Measurements from ENCODE around the gene ADGRA1.

Gene ADGRA1

DNA sequence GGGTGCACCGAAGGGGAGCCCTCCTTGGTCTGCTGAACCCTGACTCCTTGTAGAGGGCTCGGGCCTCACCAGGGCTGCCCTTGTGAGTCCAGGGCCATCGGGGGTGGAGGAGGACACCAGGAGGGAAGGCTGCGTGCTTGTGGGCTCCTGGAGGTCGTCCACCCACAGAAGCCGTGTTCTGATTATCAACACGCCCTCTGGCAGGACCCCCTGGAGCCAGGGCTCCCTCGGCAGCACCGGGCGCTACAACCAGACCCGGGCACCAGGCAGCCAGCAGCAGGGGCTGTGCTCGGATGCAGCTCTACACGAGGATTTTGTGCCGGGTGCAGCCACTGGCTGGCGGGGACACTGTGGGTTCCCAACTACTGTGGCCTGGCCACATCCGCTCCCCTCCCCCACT, 6.1 kb upstream of the ADGRA1 start:
- Histone ChIP-seq H3K36me3 (ENCODE audit: insufficient read depth, low read length) (no peaks in the 10 kb centered on the region), H3K9me2 (replicated peaks; ENCODE audit: low read depth, low read length) (no peaks in the 10 kb centered on the region), H3K4me1 (ENCODE audit: insufficient read depth, low read length, poor library complexity, severe bottlenecking) (no peaks in the 10 kb centered on the region), H4K20me1 (ENCODE audit: insufficient read depth, low read length, poor library complexity, severe bottlenecking) (no peaks in the 10 kb centered on the region), H3K79me2 (ENCODE audit: insufficient read depth, low read length) (no peaks in the 10 kb centered on the region), H3K4me2 (ENCODE audit: low read depth, low read length, poor library complexity, severe bottlenecking) (no peak overlapping the region), H3K9me3 (ENCODE audit: insufficient read depth, low read depth, low read length) (peaks cover 26% of the 10 kb centered on the region; the same call in 1 of the 2 replicates), H3K27me3 (ENCODE audit: insufficient read depth, low read length, poor library complexity, severe bottlenecking) (no peaks in the 10 kb centered on the region), H3K9ac (ENCODE audit: low read depth, low read length, poor library complexity, severe bottlenecking) (no peak overlapping the region), H3F3A (ENCODE audit: low read depth) (no peaks in the 10 kb centered on the region), H2AFZ (ENCODE audit: low read length) (no peak overlapping the region), H3K4me3 (ENCODE audit: low read length, poor library complexity, severe bottlenecking) (no peak overlapping the region)
- TF ChIP-seq EZH2phosphoT487 (IDR thresholded peaks at IDR 0.05; ENCODE audit: borderline replicate concordance): no peak
- TF ChIP-seq, protein P1, sequence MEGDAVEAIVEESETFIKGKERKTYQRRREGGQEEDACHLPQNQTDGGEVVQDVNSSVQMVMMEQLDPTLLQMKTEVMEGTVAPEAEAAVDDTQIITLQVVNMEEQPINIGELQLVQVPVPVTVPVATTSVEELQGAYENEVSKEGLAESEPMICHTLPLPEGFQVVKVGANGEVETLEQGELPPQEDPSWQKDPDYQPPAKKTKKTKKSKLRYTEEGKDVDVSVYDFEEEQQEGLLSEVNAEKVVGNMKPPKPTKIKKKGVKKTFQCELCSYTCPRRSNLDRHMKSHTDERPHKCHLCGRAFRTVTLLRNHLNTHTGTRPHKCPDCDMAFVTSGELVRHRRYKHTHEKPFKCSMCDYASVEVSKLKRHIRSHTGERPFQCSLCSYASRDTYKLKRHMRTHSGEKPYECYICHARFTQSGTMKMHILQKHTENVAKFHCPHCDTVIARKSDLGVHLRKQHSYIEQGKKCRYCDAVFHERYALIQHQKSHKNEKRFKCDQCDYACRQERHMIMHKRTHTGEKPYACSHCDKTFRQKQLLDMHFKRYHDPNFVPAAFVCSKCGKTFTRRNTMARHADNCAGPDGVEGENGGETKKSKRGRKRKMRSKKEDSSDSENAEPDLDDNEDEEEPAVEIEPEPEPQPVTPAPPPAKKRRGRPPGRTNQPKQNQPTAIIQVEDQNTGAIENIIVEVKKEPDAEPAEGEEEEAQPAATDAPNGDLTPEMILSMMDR (conservative IDR thresholded peaks at IDR 0.05; ENCODE audit: low read length): no peak

DNA sequence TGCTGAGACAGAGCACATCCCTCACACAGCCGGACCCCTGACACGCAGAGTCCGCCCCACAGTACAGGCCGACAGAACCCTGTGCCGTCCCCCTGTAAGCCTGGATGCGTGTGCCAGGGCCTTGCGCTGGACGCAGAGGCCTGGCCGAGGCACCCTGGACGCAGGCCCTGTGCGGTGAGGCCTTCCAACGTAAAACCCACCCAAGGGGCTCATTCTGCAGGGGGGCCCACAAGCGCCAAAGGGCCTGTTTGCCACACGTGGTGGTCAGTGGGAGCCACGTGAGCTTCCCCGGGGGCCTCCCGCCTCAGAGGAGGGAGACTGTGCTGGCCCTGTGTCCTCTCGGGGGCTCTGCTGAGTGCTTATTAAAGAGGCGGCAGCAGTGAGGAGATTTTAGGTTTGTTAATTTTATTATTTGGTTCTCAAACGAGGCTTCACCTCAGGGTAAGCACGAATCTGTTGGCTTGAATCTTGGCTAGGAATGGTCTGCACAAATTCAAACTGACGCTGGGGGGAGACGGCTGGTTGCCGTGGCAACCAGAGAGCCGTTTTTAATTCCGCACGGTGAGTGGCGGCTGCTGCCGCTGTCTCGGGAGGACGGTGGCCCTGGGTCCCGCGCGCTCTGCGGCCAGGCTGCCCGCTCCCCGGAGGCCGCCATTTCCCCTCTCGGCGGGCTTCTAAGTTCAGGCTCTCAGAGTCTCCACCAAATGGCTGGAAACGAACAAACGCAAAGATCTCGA, 4.9 kb upstream of the ADGRA1 start:
- no peaks in the 10 kb centered on the region for H3K27me3 ChIP-seq (ENCODE audit: insufficient read depth, low read length, poor library complexity, severe bottlenecking)
- H3K79me2 ChIP-seq (ENCODE audit: insufficient read depth, low read length): no peaks in the 10 kb centered on the region
- no peak overlapping the region for H2AFZ ChIP-seq (ENCODE audit: low read length)
- H3K4me3 ChIP-seq (ENCODE audit: low read length, poor library complexity, severe bottlenecking): no peak overlapping the region
- H3K36me3 ChIP-seq (ENCODE audit: insufficient read depth, low read length): no peaks in the 10 kb centered on the region
- H3K9me2 ChIP-seq (replicated peaks; ENCODE audit: low read depth, low read length): no peaks in the 10 kb centered on the region
- H3K9me3 ChIP-seq (ENCODE audit: insufficient read depth, low read depth, low read length): peaks cover 26% of the 10 kb centered on the region; the same call in 1 of the 2 replicates
- H4K20me1 ChIP-seq (ENCODE audit: insufficient read depth, low read length, poor library complexity, severe bottlenecking): no peaks in the 10 kb centered on the region
- H3K9ac ChIP-seq (ENCODE audit: low read depth, low read length, poor library complexity, severe bottlenecking): no peak overlapping the region
- no peaks in the 10 kb centered on the region for H3F3A ChIP-seq (ENCODE audit: low read depth)
- H3K4me2 ChIP-seq (ENCODE audit: low read depth, low read length, poor library complexity, severe bottlenecking): no peak overlapping the region
- no peak for TF ChIP-seq EZH2phosphoT487 (IDR thresholded peaks at IDR 0.05; ENCODE audit: borderline replicate concordance)
- TF ChIP-seq, protein P1 (conservative IDR thresholded peaks at IDR 0.05; ENCODE audit: low read length): no peak
- H3K4me1 ChIP-seq (ENCODE audit: insufficient read depth, low read length, poor library complexity, severe bottlenecking): no peaks in the 10 kb centered on the region

DNA sequence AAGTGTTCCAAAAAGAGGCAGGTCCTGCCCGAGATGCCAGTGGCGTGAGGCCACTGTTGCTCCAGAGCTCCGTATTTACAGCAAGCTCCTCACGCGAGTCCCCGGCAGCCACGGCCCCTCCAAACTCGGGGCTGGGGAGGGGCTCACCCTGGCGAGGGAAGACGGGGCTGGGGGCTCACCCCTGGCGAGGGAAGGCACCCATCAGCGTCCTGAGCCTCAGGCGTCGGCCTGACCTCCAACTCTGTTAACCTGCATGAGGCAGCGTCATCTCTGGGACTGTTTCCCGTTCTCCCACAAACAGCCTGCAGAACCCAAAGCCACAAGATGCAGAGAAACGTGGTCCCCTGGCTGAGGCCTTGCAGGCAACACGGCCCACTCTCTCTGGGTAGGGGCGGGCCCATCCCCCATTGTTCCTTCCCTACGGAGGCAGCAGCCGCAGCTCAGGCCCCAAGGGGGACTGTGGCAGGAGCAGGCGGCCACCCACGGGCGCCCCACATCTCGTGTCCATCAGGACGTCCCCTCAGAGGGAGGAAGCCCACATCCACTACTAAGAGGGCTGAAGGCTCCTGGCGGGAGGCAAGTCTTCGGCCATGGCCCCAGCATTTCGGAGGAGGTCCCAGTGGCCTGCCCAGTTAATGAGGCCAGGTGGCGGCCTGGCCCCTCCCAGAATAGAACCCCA, 4.2 kb upstream of the ADGRA1 start:
- TF ChIP-seq, protein P1 (conservative IDR thresholded peaks at IDR 0.05; ENCODE audit: low read length): no peak
- TF ChIP-seq EZH2phosphoT487 (IDR thresholded peaks at IDR 0.05; ENCODE audit: borderline replicate concordance): no peak
- no peaks in the 10 kb centered on the region for H4K20me1 ChIP-seq (ENCODE audit: insufficient read depth, low read length, poor library complexity, severe bottlenecking)
- H3K9ac ChIP-seq (ENCODE audit: low read depth, low read length, poor library complexity, severe bottlenecking): no peak overlapping the region
- H3F3A ChIP-seq (ENCODE audit: low read depth): no peaks in the 10 kb centered on the region
- H3K4me1 ChIP-seq (ENCODE audit: insufficient read depth, low read length, poor library complexity, severe bottlenecking): no peaks in the 10 kb centered on the region
- H3K9me3 ChIP-seq (ENCODE audit: insufficient read depth, low read depth, low read length): peaks cover 26% of the 10 kb centered on the region; the same call in 1 of the 2 replicates
- H3K36me3 ChIP-seq (ENCODE audit: insufficient read depth, low read length): no peaks in the 10 kb centered on the region
- no peaks in the 10 kb centered on the region for H3K79me2 ChIP-seq (ENCODE audit: insufficient read depth, low read length)
- no peaks in the 10 kb centered on the region for H3K27me3 ChIP-seq (ENCODE audit: insufficient read depth, low read length, poor library complexity, severe bottlenecking)
- no peak overlapping the region for H2AFZ ChIP-seq (ENCODE audit: low read length)
- H3K4me2 ChIP-seq (ENCODE audit: low read depth, low read length, poor library complexity, severe bottlenecking): no peak overlapping the region
- H3K9me2 ChIP-seq (replicated peaks; ENCODE audit: low read depth, low read length): no peaks in the 10 kb centered on the region
- no peak overlapping the region for H3K4me3 ChIP-seq (ENCODE audit: low read length, poor library complexity, severe bottlenecking)
